ENCODE data around the gene USP9X.

The USP9X gene

DNA sequence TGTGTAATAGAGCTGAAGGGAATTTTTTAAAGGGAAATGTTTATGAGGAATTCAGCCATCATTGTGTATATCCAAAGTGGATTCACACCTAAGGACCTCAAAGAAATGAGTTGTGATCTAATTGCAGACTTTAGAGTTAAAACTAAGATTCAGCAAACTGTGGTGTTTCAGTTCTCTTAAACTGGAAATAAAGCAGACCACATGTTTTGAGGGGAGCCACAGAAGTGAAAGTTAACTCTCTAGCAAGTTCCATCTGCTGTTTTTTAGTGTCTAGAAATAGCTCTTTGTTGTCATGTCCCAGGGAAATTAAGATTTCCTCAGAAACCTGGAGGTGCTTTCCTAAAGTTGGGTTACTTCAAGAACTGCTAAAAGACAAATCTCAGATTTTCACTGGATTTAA is 151.4 kb downstream of the USP9X start:
- Mint-ChIP-seq H3K4me1 (peaks cover 7% of the 10 kb centered on the region), H3K9me3 (no peaks in the 10 kb centered on the region), H3K27ac (no peak overlapping the region), H3K27me3 (ENCODE audit: low read depth) (no peaks in the 10 kb centered on the region), H3K36me3 (ENCODE audit: low read depth) (peaks cover 23% of the 10 kb centered on the region), H3K4me3 (no peak overlapping the region)
- TF ChIP-seq, protein P1, sequence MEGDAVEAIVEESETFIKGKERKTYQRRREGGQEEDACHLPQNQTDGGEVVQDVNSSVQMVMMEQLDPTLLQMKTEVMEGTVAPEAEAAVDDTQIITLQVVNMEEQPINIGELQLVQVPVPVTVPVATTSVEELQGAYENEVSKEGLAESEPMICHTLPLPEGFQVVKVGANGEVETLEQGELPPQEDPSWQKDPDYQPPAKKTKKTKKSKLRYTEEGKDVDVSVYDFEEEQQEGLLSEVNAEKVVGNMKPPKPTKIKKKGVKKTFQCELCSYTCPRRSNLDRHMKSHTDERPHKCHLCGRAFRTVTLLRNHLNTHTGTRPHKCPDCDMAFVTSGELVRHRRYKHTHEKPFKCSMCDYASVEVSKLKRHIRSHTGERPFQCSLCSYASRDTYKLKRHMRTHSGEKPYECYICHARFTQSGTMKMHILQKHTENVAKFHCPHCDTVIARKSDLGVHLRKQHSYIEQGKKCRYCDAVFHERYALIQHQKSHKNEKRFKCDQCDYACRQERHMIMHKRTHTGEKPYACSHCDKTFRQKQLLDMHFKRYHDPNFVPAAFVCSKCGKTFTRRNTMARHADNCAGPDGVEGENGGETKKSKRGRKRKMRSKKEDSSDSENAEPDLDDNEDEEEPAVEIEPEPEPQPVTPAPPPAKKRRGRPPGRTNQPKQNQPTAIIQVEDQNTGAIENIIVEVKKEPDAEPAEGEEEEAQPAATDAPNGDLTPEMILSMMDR (IDR thresholded peaks at IDR 0.05; ENCODE audit: unreplicated experiment in 3 of 3): no peak

DNA sequence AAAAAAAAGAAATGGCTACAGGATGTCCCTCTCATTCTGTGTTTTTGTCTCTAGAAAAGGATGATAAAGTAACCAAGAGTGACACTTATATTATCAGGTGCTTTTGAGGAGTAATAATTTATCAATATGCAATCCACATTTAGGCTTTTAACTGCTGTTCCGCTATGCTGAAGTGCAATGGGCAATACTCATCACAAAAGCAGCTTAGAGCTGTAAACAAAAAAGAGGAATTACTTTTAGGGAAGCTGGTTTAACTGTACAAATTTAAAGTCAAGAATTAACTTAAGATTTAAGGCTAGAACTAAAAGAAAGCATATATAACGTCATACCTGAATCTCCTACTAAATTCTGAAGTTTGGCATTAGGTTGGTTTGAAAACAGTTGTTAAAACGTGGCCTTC is 155.3 kb downstream of the USP9X start:
- Mint-ChIP-seq H3K27ac (no peak overlapping the region), H3K27me3 (ENCODE audit: low read depth) (no peaks in the 10 kb centered on the region), H3K9me3 (no peaks in the 10 kb centered on the region), H3K4me3 (no peak overlapping the region), H3K36me3 (ENCODE audit: low read depth) (peaks cover under 1% of the 10 kb centered on the region), H3K4me1 (peaks cover under 1% of the 10 kb centered on the region)
- TF ChIP-seq, protein P1 (IDR thresholded peaks at IDR 0.05; ENCODE audit: unreplicated experiment in 3 of 3): no peak

DNA sequence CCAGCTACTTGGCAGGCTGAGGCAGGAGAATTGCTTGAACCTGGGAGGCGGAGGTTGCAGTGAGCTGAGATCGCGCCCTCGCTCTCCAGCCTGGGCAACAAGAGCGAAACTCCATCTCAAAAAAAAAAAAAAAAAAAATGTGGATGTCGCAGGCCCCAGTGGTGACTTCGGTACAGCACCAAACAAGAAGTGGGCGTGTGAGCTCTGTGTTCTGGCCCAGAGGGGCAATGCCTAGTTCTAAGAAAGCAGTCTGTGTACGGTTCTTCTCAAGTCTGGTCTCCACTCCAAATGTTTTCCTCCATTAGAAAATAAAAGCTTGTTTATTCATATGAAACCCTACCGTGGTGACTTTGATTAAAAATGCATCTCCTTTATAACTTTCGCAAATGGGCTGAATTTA is 156.7 kb downstream of the USP9X start:
- no peak overlapping the region for H3K27ac Mint-ChIP-seq
- no peaks in the 10 kb centered on the region for H3K27me3 Mint-ChIP-seq (ENCODE audit: low read depth)
- H3K36me3 Mint-ChIP-seq (ENCODE audit: low read depth): no peaks in the 10 kb centered on the region
- no peaks in the 10 kb centered on the region for H3K4me1 Mint-ChIP-seq
- H3K4me3 Mint-ChIP-seq: no peak overlapping the region
- H3K9me3 Mint-ChIP-seq: no peaks in the 10 kb centered on the region
- TF ChIP-seq, protein P1 (IDR thresholded peaks at IDR 0.05; ENCODE audit: unreplicated experiment in 3 of 3): no peak

DNA sequence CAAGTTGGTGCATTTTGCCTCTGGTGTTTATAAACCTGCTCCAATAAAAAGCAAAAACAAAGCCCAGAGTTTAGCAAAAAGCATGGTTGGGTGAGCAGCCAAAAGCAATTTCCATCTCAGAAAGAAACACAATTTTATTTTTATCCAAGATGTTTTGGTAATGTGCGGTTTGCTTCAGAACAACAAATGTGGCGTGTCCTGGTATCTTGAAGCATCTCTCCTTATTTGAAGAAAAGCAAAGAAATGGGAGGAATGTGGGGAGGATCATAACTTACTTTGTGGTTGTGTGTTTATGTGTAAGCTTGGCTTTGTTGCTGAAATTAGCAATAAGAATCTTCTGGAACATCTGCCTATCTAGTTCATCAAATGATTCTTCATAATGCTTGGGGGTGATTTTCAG is 160.4 kb downstream of the USP9X start:
- H3K4me1 Mint-ChIP-seq: no peaks in the 10 kb centered on the region
- H3K36me3 Mint-ChIP-seq (ENCODE audit: low read depth): no peaks in the 10 kb centered on the region
- no peak overlapping the region for H3K4me3 Mint-ChIP-seq
- TF ChIP-seq, protein P1 (IDR thresholded peaks at IDR 0.05; ENCODE audit: unreplicated experiment in 3 of 3): no peak
- no peak overlapping the region for H3K27ac Mint-ChIP-seq
- H3K9me3 Mint-ChIP-seq: no peaks in the 10 kb centered on the region
- no peaks in the 10 kb centered on the region for H3K27me3 Mint-ChIP-seq (ENCODE audit: low read depth)

DNA sequence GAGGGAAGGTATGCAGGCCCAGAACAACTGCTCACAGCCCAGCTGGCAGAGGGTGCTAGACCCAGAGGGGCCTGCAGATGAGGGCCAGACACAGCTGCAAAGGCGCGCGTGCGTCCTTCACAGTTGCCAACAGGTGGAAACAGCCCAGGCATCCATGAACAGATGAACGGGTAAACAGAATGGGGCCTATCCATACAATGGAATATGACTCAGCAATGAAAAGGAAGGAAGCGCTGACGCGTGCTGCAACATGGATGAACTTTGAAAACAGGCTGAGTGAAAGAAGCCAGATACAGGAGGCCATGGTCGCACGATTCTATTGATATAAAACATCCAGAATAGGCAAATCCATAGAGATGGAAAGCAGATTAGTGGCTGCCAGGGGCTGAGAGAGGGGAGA is 165.6 kb downstream of the USP9X start:
- Mint-ChIP-seq H3K4me3 (no peak overlapping the region), H3K27ac (no peak overlapping the region), H3K9me3 (peaks cover 4% of the 10 kb centered on the region), H3K27me3 (ENCODE audit: low read depth) (no peaks in the 10 kb centered on the region), H3K4me1 (no peaks in the 10 kb centered on the region), H3K36me3 (ENCODE audit: low read depth) (no peaks in the 10 kb centered on the region)
- TF ChIP-seq, protein P1 (IDR thresholded peaks at IDR 0.05; ENCODE audit: unreplicated experiment in 3 of 3): no peak

DNA sequence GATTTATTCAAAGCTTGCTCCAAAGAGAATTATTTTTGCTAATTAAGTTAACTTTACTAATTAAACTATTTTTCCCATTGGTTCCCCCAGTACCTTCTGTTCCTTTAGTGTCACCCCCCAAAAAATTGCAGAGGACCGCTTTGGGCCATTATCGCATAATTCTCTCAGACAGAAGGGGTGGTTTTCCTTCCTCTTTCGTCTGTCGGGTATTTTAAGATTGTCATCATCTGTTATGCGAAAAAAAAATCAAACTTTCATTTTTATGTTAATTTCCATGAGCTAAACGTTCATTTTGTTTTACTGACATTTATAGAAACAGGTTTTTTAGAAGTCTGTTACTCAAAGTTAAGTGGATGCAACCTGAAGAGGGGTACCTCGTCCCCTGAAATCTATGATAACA is 172.6 kb downstream of the USP9X start:
- TF ChIP-seq, protein P1 (IDR thresholded peaks at IDR 0.05; ENCODE audit: unreplicated experiment in 3 of 3): no peak
- Mint-ChIP-seq H3K27ac (no peak overlapping the region), H3K27me3 (ENCODE audit: low read depth) (no peaks in the 10 kb centered on the region), H3K4me3 (no peak overlapping the region), H3K36me3 (ENCODE audit: low read depth) (no peaks in the 10 kb centered on the region), H3K4me1 (no peaks in the 10 kb centered on the region), H3K9me3 (peaks cover 12% of the 10 kb centered on the region)
